Glomerular visceral epithelial cell (primary cell): ENCODE results near the gene IYD.

ENCODE experiments used
- DNase-seq: peaks from one replicate; pipeline ENCODE4 v3.0.0-alpha.2; 2016; ENCODE audit errors: extremely low spot score

Gene IYD

DNA sequence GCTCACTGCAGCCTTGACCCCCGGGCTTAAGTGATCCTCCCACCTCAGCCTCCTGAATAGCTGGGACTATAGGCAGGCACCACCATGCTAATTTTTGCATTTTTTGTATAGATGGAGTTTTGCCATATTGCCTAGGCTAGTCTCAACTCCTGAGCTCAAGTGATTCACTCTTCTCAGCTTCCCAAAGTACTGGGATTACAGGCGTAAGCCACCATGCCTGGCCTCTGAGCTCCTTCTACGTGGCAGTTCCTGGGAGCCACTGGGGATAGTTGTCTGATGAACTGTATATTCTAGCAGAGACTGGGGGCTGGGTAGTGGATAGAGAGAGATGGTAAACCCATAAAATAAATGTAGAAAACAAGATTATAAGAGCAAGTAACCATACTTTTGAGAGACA is 26.1 kb downstream of the IYD start:
- no peak for DNase-seq

DNA sequence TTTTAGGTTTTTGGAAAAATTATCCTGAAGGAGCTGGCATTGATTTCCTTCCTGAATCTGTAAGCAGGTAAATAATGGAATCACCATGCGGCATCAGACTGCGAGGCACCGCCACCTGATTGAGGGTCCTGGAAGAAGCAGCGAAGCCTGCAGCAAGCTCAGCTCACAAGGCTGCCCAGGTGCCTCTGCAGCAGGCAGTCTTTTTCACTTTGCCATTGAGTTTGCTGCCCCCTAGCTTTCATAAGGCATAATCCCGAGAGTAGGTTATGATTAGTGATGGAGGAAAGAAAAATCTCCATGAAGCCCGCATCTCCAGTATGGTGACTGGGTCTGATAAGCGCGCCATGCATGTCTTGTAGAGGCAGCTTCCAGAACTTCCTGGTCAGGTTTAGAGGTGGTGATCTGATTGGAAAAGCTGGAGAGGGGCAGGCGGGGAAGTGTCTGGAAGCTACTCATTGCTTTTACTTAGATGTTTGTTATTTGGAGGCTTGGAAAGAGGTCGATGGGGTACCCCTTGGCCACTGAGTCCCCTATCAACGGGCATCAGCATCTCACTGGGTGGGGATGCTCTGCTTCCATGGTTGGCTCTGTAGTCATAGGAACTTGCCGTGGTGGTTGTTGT is 26.7 kb downstream of the IYD start:
- peak; percentile 62 for DNase-seq

DNA sequence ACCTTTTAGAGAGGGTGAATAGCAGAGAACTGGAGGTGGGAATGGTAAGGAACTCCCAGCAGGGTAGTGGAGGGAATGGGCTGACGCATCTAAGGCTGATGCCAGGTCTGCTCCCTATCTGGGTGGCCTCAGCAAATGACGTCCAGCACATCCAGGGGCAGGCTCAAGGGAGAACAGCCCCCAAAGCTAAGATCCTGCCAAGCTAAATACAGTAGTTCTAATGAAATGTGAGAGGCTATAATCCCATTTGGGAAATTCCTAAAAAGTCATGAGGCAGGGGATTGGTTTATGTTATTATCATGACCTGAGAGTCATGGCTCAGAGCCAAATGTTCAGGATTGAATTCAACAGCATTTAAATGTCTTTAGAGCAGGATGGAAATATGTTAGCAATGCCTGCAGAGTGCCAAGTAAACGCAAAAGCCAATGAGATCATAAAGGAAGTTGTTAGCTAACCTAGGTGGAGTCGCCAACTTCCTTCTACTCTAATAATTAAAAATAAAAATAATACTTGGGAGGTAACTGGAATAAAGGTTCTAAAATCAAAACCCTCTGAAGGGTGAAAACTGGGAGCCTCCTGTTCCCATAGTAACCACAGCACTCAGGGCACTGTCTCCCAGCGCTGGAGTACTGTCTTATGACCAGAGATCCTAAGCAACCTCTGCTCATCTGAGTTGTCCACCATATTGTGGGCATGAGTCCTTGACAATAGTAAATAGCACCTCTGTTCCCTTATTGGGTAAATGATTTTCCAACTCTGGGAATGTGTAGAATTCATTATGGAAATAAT is 34.8 kb downstream of the IYD start:
- DNase-seq: peak; percentile 91

DNA sequence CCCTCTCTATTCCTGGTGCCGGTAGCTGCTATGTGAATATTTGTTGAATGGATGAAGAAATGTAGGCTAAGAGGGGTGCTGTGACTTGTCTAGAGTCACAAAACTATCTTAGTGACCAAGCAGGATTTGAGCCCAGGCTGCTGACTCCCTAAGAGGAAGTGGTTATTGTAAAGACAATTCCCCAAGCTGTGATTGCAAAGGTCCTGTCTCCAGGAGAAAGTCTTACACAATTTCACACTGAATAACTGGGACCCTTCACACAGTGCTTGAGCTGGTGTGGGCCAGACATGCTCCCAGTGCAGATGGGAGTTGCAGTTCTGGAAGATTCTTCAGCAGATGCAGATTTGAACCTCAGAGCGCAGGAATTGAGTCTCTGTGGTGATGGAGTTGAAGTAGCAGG is 38.1 kb downstream of the IYD start:
- DNase-seq: no peak

DNA sequence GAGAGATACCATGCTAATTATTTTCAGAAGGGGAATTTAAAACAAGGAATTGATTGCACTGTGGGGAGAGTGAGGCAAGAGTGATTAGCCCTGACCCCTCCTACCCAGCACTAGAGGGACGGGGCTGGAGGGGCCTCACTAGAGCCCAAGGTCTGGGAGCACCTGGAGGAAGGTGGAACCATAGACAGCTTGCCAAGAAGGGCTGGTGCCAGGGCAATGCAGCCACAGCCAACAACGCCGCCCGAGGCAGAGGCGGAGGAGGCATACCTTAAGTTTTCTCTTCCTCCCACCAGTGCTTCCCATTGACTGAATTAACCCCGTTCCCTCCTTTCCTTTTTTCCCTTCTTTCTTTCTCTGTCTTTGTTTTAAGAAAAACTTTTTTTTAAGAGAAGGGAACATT is 40.0 kb downstream of the IYD start:
- DNase-seq: no peak

DNA sequence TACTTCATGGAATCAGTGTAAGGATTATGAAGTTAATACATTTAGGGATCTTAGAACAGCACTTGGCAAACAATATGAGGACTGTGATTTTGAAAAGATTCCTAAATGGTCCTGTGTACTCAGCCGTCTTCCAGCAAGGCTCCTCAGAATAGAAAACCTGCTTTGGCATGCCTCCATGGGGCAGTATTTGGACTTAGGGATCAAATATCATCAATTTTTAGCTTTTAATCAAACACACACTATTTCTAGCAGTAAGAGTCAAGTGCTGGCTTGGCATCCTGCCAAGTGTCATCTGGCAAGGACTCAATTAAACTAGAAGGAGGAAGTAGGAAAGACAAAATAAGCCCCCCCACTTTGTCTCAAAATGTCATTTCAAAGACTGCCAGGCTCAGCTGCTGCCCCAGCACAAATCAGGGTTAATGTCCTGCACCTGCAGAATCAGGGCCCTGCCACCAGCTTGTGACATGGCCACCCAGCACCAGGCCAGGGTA is 40.8 kb downstream of the IYD start:
- DNase-seq: peak; percentile 33

DNA sequence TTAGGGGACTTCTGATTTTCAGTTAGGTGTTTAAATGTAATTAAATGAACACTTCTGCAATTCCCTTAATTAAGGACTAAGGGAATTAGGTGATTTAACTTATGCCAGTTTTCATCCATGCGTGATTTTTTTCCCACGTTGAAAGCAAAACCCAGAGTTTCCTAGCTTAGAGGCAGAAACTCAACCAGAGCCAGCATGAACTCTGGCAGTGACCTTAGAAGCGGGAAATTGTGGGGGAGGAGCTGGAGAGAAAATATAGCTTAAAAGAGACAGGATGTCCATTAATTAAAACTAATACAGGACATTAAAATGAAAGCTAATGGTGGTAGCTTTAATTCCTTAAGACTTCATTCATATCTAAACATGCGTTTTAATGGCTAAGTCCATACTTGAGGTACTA is 41.6 kb downstream of the IYD start:
- no peak for DNase-seq

DNA sequence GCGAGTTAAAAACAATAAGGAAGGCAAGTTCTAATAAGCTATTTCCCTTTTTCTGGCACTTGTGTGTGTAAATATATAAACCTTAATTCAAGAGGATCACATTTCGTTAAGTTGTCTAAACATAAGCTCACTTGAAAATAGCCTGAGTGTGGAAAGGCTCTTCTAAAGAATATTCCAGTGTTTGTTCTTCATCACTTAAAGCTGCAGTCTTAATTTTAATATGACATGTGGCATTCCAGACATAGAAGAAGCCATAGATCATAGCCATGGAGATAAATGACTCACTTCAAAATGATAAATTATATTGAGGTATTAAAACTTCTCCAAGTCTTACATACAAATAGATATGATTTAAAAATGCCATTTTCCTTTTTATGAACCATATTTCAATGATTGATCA is 42.1 kb downstream of the IYD start:
- no peak for DNase-seq

DNA sequence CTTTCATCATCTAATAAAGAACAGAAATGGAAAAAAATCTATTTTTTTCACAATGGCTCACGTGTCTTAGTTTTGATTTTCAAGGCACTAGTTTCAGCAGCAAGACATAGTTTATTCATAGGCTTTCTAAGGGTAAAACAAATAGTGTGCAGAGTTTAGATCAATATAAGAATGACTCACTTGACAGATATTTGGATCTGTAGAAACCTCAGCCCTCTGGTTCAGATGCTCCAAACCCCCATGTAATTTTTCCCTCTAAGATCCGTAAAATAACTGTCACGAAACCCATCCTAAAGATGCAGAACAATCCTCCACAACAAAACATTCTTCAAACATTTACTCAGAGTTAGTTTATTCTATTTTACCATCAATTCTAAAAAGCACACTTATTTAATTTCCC is 43.4 kb downstream of the IYD start:
- DNase-seq: no peak

DNA sequence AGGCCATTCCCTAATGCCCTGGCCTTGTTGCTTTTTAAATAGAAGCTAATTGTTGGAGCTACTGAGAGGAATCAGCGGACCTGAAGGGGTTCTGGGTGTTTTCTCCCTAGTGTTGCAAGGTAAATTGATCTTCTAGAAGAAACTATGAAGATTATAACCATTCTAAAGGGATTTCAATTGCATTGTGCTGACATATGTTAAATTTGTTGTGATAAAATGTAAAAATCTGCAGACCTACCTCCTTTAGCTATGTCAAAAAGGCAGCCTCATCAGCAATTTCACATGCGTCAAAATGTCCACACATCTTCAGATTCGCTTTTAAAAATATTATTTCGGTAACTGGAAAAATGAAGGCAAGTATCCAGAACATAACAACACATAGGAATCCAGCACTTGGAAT is 44.4 kb downstream of the IYD start:
- DNase-seq: no peak

DNA sequence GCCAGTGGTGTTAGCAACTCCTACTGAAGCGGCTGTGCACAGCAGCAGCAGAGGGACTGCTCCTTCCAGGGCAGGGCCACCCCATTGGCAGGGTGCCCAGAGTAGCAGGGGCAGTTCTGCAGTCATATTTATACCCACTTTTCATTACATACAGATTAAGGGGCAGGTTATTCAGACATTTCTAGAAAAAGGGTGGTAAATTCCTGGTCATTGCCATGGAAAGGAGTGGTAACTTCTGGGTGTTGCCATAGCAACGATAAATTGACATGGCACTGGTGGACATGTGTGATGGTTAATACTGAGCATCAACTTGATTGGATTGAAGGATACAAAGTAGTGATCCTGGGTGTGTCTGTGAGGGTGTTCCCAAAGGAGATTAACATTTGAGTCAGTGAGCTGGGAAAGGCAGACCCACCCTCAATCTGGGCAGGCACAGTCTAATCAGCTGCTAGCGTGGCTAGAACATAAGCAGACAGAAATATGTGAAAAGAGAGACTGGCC is 45.0 kb downstream of the IYD start:
- DNase-seq: no peak

DNA sequence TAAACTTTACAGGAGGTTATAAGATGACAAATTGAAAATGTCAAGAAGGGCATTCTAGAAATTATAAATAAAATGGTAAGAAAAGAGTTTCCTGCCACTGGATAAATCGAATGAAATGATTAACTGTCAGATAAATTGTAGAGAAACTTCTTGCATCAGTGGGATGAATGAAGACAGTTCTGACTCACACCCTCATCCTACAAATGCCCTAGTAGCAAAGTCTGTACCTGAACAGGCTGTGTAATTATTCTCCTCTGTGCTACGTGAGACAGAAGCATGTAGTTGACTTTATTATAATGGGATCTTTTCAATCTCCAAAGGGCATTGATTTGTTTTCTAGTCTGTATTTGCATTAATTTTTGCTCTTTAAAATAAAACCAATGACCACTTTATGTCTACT is 47.3 kb downstream of the IYD start:
- DNase-seq: no peak

DNA sequence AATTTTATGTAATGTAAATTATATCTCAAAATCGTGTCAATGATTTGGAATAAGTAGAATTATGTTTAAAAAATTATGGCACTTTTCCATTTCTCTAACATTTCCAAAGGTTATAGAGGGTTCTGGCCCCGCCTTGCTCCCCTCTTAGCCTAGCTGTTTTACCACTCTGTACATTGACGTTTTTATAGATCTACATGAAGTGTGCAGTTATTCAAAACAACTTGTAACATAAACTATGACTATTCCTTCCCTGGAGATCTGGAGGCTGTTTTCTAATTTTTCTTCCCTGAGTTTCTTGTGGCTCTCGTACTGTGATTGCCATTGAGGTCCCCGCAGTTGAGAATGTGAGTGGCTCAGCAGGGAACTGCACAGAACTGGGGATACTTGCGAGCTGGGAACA is 48.4 kb downstream of the IYD start:
- no peak for DNase-seq

DNA sequence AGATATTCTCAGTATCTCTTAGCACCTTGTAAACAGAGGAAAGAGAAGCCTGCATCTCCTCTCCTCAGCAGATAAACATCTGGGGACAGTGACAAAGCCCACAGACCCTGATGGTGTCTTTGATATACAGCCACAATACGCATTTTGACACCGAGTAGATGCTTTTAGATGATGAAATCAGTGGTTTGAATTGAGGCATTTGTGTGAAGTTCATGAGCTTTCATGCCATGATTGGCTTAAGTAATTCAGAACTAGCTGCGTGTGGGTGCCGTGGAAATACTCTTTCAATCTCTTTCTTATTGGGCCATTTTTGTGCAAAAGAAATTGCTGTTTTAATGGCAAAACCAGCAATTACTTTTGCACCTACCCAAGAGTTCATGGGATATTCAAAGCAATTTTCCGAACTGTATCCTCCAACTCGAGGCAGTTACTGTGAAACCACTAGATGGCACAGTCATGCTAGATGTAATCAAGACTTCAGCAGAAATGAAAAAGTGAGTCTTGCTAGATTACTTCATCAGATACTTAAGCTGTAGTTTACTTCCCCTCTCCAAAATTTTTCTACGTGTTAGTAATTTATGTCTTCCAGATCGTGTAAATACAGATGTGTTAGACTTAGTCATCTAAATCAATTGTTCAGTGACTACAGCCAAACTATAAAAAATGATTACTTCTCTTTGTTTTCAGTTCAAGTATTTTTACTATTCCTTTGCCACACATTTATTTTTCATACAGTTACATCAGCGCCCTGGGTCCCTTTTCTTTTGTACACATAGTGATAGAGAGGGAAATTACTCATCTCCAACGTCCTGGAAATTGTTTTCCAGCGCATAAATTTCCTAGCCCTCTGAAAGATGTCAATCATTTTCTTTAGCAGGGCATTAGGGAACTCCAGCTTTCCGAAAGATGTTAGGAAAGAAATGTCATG is 49.4 kb downstream of the IYD start:
- peak; percentile 68 for DNase-seq

DNA sequence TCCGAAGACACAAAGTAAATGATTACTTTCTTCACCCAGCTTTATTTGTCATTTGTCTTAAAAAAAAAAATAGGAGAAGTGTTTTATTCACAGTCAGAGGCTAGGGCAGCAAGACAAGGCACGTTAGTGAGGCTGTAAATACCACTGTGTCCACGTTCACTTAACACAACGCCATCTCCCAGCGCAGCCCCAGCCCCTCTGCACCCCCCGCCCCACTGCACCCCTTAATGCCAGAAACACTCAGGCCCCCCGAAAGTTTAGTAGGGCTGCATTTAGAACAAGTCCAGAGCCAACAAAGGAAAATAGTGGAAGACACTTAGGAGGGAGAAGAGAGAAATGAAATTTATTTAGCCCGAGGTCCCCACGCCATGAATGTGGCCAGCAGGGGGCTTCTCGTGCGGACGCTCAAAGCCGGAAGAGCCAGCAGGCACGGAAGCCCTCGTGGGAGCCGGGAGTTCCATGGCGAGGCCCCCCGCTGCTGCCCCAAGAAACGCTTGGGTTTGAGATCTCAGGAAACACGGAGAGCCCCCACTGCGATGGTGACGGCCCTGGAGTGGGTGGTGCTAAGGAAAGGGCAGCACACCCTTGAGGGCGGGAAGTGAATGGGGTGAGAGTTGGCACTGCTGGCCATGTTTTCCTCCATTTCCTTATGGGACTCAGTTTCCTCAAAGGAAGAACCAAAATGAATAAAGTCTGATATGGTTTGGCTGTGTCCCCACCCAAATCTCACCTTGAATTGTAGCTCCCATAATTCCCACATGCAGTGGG is 50.2 kb downstream of the IYD start:
- peak; percentile 66 for DNase-seq

DNA sequence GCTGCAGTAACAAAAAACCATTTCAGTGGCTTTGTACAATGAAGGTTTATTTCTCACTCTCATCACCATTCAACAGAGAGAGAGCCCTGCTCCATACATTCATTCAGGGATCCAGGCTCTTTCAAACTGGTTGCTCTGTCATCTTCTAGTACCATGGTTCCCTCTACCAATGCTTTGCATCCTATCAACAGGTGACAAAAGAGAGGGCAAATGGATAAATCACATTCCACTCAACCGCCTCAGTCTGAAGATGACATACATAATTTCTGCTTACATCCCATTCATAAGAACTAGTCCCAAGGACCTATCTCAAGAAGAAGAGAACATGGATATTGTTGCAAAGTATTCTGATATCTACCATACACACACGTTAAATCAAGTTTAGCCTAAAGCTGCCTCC is 51.6 kb downstream of the IYD start:
- DNase-seq: no peak

DNA sequence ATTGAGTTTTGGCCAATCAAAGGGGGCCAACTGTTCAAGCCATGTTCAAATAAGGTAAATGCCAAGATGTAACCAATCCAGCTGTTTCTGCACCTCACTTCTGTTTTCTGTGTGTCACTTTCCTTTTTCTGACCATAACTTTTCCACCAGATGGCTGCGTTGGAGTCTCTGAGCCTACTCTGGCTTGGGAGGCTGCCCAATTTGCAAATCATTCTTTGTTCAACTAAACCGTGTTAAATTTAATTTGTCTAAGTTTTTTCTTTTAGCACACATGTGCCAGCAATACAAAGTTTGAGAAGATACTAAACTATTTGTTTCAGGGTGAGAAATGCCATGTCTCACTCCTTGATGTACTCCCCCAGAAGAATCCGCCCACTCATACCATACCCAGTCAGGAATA is 52.1 kb downstream of the IYD start:
- DNase-seq: no peak

DNA sequence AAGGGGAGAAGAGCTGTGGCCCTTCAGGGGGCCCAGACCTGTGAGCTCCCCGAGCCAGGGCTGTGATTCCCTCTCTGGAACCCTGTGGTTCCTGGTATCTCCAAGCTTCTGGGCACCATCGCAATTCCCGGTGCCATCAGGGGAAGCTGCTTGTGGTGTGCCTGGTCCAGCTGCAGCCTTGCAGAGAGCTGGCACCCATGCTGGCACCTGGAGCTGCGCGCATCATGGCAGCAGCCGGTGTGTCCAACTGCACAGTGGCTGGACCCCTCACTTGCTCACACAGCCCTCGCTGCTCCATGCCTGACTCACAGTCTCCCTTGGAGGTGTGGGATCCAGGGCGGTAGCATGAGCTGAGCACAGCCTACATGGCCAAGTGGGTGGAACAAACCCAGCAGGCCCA is 56.7 kb downstream of the IYD start:
- no peak for DNase-seq

DNA sequence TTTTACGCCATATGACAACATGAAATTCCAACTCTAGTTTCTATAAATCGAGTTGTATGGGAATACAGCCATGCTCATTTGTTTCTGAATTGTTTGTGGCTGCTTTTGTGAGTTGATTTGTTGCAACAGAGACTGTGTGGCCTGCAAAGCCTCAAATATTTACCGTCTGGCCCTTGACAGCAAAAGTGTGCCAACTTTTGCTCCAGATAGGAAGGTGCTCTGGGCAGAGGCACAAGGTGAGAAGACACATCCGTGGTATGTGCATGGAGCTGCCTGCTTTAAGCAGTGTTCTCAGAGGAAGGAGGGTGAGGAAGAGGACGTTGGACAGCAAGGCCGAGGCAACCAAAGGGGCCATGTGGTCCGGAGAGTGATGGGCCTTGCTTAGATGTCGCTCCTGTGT is 57.4 kb downstream of the IYD start:
- no peak for DNase-seq

DNA sequence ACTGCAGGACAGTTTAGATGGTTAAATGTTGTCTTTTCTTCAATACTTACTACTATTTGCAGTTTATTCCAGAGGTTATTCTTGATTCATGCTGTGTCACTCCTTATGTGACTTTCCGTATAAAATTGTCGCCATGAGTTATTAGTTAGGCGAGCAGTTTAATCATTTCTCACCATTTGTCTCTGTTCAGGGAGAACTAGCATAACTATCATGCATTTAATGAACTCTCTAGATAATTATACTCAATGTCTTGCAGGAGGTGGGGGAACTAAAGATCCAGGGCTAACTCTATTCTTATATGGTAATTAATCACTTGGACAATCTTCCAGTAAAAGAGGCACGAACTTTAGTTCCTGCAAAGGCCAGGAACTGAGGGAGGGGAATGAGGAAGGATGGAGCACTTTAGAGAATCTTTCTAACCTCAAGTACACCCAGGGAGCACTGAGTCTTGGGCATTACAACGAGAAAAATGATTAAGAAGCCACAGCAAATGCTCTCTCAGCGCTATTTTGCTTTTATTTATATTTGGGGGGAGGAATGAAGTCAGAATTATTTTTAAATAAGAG is 58.3 kb downstream of the IYD start:
- DNase-seq: no peak

DNA sequence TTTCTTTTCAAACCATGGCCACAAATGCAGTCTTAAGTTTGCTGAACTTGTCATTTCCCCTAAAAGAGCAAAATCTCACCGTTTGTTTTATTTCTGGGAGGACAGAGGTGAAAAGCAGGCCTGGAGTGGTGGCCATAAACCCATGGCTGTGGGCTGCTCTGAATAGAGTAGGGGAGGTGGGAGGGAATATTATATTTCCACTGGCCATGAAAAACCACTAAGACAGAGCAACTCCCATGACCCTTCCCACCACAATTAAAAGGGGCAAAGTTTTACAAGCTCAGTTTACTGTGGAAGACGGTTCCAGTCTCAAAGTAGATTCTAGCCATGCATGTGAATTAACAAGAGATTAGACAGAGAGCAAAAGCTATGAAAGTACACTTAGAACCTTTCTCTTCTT is 59.0 kb downstream of the IYD start:
- DNase-seq: no peak
